GM23248 (cell line): ENCODE results near the gene CRACDL.

Source experiments
- EZH2 ChIP-seq: fragments of 200-600 bp; sonication (generic); IDR thresholded peaks from 2 replicates; pipeline ENCODE4 v1.6.1; 2018; ENCODE audit warnings: antibody characterized with exemption, mild to moderate bottlenecking; ENCODE audit not compliant: insufficient read depth, poor library complexity, severe bottlenecking
- EZH2phosphoT487 ChIP-seq: fragments of 200-600 bp; sonication (generic); IDR thresholded peaks from 2 replicates; pipeline ENCODE4 v1.6.1; 2018; ENCODE audit warnings: antibody characterized with exemption, moderate library complexity, mild to moderate bottlenecking, low read depth; ENCODE audit not compliant: insufficient read depth

- TF ChIP-seq EZH2: no peak
- TF ChIP-seq EZH2phosphoT487: no peak
Observed at GRCh38 chr2:98750593-98751282, 185.3 kb downstream of the CRACDL start.
